HG03378 (cell line): Measurements from ENCODE around the gene SPATA2.
A peak's percentile ranks its signal among the peaks of the same experiment; 100 is the strongest.

ENCODE experiments used
- ATAC-seq: cut with Tn5 transposase; IDR thresholded peaks from one replicate; pipeline ENCODE4 v1.9.1; 2021; ENCODE audit warnings: mild to moderate bottlenecking, moderate library complexity; ENCODE audit not compliant: unreplicated experiment

The SPATA2 gene

DNA sequence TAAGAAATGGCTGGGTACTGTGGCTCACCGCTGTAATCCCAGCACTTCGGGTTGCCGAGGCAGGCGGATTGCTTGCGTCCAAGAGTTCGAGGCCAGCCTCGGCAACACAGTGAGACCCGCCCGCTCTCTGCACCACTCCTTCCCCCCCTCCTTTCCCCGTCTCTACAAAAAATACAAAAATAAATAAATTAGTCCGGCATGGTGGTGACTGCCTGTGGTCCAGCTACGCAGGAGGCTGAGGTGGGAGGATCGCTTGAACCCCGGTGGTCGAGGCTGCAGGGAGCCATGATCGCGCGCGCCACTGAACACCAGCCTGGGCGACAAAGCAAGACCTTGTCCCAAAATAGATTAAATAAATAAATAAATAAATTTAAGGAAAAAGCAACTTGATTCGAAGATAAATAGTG is 20.4 kb upstream of the SPATA2 start:
- ATAC-seq = no peak

DNA sequence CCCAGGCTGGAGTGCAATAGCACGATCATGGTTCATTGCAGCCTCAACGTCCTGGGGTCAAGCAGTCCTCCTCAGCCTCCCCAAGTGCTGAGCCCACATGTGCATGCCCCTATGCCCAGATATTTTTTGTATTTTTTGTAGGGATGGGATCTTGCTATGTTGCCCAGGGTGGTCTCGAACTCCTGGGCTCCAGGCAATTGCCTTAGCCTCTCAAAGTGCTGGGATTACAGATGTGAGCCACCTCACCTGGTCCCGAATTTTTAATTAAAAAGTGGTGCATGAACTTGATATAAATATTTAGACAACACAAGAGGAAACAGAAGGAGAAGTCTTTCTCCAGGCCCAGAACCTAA is 13.8 kb upstream of the SPATA2 start:
- no peak for ATAC-seq

DNA sequence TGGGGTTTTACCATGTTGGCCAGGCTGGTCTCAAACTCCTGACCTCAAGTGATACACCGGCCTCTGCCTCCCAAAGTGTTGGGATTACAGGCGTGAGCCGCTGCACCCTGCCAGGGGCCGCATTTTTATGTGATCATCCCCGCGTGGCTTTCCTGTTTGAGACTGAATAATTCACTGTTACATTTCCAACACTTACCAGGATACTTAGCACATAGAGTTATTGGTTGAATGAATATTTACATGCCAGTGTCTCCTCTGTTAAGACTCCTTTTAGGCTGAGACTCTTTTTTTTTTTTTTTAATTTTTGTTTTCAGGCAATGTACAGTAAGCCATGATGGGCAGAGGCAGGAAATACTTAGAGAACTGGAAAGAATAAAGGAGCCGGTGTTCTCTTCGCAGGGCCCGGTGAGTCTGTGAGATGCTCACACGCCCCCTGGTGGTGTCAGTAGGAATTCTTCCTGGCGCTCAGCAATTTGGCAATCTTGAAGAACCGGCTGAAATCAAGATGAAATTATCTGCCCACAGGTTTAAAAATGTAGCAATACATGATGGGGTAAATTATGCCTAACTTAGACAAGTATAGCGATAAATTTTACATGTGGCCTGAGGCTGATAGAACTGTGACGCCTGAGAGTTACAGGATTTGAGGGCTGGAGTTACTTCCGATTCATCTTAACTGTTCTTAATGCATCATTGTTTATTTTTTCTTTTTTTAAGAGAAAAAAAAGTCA is 13.2 kb upstream of the SPATA2 start:
- no peak for ATAC-seq

DNA sequence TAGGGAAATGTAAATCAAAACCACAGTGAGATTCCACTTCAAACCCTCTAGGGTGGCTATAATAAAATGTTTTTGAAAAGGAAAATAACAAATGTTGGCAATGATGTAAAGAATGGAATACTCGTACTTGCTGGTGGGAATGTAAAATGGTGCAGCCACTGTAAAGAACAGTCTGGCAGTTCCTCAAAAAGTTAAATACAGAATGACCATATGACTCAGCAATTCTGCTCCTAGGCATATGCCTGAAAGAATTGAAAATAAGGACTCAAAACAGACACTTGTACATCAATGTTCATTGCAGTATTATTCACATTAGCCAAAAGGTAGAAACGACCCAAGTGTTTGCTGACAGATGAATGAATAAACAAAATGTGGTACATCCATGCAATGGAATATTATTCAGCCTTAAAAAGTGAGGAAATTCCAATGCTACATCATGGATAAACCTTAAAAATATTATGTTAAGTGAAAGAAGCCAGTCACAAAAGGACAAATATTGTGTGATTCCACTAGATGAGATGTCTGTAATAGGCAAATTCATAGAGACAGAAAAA is 10.6 kb upstream of the SPATA2 start:
- no peak for ATAC-seq

DNA sequence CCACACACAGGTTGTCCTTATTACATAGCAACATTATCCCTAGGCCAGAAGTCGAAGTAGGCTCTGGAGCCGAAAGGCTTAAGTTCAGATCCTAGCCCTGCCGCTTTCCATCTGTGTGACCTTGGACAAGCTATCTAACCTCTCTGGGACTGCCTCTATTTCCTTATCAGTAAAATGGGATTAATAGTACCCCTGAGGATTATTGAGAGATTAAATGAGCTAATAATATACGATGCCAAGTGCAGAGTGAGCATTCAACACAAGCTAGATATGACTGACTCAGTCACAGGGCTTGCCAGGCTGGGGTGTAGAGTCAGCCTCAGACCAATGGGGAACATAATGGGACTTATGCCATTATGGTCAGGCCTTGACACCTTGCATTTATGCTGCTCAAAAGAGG is 8.9 kb upstream of the SPATA2 start:
- ATAC-seq = no peak

DNA sequence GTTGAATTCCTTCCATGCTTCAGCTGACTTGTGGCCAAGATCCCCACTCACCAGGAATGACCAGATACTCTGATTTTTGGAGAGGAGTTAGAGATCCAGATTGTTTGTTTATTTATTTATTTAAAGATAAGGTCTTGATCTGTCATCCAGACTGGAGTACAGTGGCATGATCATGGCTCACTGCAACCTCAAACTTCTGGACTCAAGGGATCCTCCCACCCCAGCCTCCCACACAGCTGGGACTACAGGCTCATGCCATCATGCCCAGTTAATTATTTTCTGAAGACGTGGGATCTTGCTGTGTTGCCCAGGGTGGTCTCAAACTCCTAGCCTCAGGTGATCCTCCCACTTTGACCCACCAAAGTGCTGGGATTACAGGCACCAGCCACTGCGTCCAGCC is 4.1 kb upstream of the SPATA2 start:
- no peak for ATAC-seq

DNA sequence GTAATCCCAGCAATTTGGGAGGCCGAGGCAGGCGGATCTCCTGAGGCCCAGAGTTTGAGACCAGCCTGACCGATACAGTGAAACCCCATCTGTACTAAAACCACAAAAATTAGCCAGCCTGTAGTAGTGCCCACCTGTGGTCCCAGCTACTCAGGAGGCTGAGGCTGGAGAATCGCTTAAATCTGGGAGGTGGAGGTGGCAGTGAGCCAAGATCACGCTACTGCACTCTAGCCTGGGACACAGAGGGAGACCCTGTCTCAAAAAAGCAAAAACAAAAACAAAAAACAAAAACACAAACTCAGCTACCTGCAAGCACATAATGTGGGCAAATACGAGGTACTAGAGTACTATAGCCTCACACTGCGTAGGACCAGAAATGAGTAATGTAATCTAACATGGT is 3.7 kb upstream of the SPATA2 start:
- ATAC-seq = no peak

DNA sequence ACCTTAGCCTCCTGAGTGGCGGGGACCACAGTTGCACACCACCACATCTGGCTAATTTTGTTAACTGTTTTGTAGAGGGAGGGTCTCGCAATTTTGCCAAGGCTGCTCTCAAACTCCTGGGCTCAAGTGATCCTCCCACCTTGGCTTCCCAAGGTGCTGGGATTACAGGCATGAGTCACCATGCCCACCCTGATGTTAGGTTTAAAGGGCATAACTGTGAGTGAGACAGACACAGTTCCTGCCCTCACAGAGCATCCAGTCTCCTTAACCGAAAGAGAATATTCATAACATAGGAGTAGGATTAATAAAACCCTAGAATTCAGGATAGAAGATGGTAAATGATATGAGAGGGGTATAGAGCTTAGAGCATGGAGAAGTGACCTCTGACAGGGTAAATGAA is 3.1 kb upstream of the SPATA2 start:
- ATAC-seq = no peak

DNA sequence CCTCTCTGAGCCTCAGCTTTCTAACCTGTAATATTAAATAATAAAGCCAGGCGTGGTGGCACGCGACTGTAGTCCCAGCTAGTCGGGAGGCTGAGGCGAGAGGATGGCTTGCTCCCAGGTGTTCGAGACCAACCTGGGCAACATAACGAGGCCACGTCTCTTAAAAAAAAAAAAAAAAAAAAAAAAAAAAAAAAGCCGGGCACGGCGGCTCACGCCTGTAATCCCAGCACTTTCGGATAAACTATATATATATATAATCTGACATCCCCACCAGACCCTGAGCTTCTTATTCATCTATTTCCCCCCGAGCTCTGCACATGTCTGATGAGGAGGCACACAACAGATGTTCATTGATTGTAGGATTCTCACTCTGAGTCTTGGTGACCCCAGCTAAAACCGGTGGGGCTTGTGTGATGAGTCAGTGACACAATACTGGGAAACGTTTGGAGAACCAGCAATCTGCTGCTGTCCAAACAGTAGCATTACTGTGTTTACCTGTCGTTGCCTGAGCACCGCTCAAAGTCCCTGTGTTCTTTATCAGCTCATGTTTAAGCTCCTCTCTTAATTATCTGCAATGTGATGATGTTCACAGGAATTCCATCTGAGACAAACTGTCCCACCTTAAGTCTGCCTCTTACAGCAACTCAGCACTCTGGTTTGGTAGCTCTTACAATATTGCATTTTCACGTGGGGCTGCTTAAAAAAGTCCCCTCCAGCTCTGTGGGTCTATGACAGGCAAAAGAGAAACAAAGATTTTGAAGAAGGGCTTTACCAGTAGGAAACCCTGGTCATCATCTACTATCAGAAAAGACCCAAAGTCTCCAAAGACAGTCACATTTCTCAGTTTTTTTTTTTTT is 1.0 kb upstream of the SPATA2 start:
- ATAC-seq = no peak

DNA sequence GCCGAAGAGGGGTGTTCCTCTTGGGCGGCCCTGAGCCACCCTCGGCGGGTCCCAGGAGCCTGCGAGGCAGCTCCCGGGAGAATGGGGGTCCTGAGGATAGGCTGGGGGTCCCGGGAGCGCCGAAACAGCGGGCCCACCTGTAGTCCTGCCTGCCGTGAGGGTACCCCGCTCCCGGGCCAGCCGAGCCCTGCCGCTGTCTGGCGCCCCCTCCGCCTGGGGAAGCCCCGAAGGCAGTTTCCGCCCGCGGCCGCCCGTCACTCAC is 280 bp downstream of the SPATA2 start:
- peak; percentile 35 for ATAC-seq

DNA sequence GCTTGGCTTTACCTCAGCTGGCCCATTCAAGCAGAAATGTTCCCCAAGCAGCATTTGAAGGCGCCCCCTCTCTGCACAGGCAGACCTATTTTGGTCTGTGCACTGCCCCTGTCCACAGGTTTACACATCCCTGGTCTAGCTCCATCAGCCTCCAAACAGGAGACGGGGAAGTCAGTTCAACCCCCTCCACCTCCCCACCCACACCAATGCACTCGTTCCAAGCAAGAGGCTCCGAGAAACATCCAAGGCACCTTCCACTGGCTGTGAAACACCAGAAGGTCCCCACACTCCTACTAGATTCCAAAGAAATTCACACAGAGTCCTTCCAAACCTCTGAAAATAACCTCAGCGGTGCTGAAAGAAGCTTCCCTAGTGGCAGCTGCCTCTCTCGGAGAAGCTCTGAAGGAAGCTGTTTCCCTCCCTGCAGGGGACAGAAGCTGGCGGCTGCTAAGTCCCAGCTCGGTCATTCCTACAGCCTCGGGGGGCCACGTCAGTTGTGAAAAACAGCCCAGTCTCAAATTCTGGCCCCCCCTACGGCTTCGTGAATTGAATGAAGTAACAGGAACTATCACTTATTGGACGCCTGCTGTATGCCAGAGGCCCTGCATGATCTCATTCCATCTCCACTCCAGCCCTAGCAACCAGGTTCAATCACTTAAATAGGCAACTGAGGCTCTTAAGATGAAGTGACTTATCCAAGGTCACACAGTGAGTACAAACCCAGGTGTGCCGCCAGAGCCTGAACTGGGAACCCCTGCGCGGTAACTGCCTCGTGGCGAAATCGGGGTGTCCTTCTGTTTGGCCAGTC is 815 bp downstream of the SPATA2 start:
- ATAC-seq = peak; percentile 26

DNA sequence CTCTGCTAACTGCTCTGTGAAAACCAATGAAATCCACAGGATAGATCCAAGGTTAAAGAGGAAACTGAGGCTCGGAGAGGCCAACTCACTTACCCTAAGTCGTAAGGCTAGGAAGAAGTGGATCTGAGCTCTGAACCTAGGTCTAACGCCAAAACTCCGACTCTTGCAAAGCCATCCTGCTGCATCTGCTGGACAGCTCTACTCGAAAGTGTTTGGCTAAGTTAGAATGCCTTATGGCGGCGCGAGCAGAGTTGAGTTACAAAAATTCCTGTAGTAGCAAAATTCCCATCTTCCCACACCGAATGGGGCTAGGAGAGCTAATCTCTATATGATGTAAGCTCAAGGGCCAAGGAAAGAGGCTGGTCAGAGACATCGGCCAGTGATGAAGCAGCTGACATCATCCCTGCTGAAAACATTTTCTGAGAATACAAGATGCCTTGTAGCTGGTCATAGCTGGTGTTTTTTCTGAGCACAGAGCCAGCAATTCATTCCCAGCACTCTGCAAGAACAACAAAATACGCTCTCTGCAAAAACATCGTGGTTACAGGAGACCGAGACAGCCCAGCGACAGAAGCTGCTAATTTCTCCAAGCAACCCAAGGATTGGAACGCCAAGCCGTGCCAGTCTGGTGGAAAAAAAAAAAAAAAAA is 1.8 kb downstream of the SPATA2 start:
- ATAC-seq = no peak

DNA sequence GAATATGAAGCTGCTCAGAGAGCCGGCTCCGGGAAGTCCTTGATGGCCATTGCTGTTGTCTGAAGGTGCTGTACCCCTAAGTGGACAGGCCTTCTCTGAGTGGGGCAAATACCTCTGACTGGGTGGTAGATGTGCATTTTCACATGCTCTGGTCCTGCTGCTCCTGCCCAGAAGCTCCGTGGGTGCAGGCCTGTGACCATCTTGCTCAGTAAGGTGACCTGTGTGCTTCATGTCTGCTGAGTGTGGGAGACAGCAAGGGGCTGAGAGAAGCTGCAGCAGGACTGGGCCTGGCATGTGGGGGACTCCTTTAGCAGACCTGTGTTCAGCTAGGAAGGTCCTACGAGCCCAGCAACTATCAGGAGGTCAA is 5.0 kb downstream of the SPATA2 start:
- no peak for ATAC-seq

DNA sequence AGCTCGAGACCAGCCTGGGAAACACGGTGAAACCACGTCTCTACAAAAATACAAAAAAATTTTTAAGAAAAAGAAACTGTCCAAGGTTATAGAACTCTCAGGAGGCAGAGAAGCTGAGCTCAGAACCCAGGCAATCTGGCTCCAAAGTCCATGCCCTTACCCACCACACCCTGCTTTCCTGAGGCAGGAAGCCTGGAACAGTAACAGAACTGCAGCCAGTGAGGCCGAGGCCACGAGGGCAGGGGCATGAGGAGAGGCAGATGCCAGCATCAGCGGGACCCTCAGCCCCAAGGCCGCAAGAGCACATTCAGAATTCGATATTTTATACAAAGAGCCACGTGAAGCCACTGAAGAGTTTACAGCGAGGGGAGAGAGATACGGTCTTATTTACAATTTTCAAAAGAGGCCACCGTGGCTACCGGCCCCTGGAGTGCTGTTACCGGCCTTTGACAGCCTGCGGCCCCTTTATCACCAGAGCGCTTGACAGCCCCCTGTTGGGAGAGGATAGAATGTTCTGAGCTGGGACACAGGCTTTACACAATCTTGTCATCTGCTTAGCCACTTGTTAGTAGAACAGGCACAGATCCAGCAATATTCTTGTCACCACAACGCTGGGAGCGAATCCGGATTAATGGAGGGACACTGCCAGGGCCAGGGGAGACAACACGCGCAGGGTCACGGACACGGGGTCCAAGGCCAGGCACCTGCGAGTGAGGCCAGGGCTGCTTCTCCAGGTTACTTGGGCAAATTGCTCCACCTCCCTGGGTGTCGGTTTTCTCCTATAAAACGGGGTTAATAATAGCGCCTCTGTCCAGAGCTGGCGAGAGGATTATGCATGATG is 5.6 kb downstream of the SPATA2 start:
- no peak for ATAC-seq

DNA sequence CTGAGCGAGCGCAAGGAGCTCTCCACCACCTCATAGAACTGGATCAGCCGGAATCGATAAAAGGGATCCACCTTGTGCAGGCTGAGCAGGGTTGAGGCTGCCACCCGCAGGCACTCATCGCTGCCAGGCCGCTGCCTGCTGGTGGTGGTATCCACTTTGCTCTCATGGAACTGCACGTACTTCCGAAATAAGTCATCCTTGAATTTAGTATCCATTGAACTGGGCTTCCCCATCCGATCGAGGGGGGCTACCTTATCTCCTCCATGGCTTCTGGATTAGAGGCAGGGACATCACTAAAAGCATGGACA is 7.1 kb downstream of the SPATA2 start:
- ATAC-seq = no peak

DNA sequence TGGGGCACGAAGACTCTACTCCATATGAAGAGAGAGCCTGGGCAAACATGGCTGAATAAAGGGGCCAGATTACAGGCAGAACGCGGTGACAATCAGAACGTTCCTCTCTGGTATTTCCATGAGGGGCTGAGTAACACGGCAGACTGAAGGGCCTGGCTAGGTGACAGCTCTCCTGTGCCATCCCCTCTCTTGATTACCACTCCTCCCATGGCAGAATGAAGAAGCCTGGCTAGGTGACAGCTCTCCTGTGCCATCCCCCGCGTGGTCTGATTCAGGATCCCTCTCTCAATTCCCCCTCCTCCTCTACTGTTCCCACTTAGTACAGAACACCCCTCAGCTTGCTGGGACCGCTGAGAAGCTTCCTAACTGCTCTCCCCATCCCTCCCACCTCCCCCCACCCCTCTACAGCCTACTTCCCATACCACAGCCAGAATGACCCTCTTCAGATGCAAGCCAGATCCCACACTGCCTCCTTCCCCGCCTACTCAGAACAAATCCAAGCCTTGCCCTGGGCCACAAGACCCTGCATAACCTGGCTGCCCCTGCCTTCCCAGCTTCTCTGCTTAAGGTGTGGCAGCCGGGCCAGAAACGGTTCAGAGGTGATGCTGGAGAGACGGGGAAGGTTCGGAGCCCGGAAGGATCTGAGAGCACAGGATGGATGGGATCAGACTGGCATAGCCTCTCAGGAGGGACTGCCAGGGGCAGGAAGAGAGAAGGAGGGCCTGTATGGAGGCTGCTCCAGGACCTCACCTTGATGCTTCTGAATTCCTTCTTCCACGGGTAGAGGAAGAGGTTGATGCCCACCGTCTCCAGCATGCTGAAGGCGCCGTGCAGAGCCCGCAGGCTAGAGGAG is 7.7 kb downstream of the SPATA2 start:
- ATAC-seq = no peak

DNA sequence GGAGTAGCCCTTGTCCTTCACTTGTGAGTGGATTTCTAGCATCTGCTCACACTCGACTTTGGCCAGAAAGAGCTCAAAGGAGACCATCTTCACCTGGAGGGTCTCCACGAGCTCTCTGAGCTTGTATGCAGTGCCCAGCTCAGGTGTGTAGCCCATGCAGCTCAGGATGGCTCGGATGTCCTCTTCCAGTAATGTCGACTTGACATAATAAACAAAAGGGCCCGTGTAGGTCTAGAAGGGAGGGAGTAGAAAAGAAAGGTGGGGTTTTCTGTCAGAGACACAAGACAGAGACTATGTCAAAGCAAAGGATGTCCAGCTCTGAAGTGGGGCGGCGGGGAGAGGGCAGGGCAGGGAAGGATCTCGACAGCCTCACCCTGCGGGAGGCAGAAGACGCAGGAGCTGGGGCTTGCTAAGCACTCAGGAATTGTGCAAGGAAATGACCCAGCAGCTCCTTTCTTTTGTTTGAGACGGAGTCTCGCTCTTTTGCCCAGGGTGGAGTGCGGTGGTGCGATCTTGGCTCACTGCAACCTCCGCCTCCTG is 8.6 kb downstream of the SPATA2 start:
- no peak for ATAC-seq

DNA sequence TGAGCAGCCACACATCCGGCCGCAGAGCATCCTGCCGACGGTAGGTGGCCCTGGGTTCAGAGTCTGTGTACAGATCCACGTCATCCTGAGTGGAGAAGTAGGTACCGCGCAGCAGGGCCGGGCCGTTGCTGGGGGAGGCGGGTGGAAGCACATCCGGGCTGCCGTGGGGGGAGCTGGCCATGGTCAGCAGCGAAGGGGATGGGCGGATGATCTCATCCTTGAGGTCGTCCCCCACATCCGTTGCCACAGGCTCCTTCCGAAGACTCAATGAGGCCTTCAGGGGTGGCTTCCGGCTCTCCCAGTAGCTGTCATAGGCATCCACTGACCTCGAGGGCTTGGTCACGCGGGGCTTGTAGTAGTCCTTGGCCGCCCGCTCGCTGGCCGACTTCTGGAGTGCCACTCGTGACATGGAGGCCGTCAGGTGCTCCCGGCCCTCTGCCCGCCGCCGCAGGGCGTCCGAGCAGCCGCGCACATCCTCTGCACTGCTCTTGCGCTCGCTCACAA is 9.2 kb downstream of the SPATA2 start:
- no peak for ATAC-seq

DNA sequence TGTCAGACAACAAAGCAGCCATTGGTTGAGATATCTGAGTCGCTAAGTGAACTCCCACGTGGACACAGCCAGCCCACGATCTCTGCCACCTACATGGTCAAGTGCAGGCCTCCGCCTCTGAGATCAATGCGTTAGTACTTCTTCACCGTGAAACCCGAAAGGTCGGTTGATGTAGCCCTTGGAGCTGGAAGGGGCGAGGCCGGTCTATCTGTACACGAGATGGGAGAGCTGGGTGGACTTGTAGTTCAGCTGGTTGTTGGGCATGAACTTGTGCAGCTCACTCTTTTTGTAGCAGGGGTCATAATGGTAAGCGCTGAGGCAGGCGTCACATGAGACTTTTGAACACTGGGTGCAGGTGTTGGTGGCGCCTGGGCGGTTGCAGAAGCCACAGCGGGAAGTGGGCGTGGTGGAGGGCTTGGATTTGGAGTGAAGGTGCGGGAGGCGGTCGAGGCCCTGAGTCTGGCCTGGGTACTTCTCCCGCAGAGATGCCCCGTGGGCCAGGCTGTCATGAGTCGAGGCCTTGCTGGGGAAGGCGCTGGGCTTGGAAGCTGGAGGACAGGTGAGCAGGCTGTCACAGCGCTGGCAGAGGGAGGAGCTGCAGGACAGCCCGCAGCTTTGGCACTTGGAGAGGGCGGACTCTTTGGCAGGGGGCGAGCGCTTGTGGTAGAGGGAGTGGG is 9.8 kb downstream of the SPATA2 start:
- no peak for ATAC-seq
